Glomerular endothelial cell (primary cell): ENCODE measurements around the gene RSRC1. TPM values are rescaled to one million over a fixed set of nuclear protein-coding genes. Genes with fewer than 3 reads are reported as not detected.
"Not testable (repeated sequence)": the region's sequence is repeated elsewhere in the genome, so short reads cannot be mapped to it uniquely, and the experiment has no call there.

Experiments
- DNase-seq: peaks from one replicate; pipeline ENCODE4 v3.0.0-alpha.2; 2011; ENCODE audit warnings: low read depth, low spot score; ENCODE audit errors: extremely low read depth
- total RNA-seq: library from RNA; depleted of rRNA; stranded (reverse); fragments of >200 nt; gene quantifications from 2 replicates; pipeline ENCODE4 v1.2.3, GENCODE V29; 2015

RSRC1 gene
- total RNA-seq, 1 donor from 2014 or later: 26.9 TPM

GRCh38 chr3:158122721-158123120 lies 12.8 kb downstream of the RSRC1 start:
- DNase-seq: not testable (repeated sequence)

- DNase-seq: no peak
Measured at GRCh38 chr3:158127250-158128219, 17.6 kb downstream of the RSRC1 start.

- no peak for DNase-seq
Measured at GRCh38 chr3:158128755-158129154, 18.9 kb downstream of the RSRC1 start.

DNA sequence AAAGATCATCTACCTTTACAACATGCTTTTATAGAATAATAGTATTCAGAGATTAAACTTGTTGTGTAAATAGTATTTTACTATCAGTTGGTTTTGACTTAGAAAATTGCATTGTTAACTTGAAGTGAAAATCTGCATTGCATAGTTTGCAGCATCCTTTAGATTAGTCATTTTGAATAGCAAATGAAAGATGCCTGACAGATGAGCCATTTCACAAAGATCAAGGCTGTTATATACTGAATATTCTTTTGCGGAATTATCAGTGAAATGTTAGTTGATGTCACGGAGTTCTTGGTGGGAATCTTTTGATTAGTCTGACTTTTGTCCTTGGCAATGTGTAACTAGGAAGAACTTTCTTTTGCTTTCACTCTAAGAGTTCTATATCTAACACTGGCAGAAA lies 24.5 kb downstream of the RSRC1 start:
- DNase-seq: no peak

DNA sequence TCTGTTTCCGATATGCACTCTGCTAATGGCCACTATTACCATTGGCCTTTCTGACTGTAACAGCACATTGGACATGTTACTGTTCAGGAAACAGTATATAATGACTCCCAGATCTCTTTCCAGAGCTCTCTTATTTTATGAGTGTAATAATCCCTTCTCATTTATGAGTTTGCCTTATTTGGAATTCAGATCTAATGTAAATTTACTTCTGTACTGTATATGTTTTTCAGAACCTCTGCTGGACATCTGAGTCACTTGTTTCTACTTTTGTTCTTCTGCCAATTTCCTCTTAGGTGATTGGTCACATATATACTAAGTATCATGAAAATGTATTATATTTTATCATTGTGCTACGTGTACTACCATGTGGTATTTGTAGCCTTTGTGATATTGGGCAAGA lies 30.5 kb downstream of the RSRC1 start:
- DNase-seq: no peak

GRCh38 chr3:158148218-158148617 lies 38.3 kb downstream of the RSRC1 start:
- no peak for DNase-seq

DNA sequence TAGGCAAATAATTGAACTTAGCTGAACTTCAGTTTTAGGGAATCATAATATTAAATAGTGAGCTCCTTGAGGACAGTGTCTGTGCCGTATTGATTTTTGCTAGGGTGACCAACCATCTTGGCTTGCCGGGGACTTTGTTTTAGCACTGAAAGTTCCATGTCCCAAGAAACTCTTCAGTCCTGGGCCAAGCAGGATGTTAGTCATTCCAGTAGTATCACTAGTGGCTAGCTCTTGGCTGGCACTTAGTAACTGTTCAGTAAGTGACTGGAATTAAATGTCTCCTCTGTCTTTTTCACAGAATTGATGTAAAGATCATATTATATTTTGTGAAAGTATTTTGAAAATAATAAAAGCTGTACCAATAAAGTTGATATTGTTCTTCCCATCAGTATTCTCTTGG lies 42.3 kb downstream of the RSRC1 start:
- DNase-seq: no peak

DNA sequence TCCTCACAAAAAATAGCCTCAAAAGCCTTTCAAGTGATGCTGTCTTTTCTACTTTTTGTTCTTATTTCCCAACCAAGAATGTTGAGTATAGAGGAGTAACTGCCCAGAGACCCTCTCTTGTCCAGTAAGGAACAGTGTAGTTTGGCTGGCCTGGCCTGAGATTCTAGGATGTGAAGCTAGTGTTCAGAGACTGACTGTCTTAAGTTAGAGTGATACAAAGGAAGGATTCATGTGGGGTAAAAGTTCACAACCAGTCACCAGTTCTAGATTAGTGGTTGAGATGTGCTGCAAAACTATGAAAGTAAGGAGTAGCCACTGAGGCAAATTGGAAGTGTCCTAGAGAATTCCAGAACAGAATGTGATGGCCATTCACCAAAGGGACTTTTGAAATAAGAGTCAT lies 49.1 kb downstream of the RSRC1 start:
- DNase-seq: no peak

DNA sequence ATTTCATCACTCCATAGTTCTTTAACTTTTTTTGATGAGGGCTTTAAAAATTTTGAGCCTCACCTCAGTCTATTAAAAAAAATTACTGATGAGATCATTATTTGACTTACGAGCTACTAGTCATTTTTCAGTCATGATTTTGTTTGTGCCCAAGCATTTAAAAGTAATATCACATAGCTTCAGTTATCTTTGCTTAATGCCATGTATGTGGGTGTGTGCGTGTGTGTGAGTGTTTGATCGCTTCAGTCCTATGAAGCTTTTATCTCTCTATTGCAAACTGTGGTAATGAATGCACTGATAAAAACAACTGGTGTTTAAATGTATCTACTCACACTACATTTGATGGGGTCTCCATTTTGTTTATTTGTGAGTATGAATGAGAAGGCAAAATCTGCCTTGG lies 49.8 kb downstream of the RSRC1 start:
- no peak for DNase-seq

DNA sequence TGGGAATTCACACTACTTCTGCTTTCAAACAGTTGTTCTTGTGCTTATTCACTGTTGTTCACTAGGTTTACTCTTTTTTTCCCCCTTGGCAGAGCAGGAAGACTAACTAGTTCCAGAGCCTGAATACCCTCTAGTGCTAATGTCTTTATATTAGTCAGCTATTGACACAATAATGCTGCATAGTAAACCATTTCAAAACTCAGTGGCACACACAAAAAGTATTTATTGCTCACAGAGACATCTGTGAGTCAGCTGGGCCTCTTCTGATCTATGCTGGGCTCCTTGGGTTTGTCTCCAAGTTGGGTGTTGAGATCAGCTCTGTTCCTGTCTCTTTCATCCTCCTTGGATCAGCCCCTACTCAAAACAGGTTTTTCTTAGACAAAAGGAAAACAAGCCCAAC lies 51.1 kb downstream of the RSRC1 start:
- DNase-seq: no peak

DNA sequence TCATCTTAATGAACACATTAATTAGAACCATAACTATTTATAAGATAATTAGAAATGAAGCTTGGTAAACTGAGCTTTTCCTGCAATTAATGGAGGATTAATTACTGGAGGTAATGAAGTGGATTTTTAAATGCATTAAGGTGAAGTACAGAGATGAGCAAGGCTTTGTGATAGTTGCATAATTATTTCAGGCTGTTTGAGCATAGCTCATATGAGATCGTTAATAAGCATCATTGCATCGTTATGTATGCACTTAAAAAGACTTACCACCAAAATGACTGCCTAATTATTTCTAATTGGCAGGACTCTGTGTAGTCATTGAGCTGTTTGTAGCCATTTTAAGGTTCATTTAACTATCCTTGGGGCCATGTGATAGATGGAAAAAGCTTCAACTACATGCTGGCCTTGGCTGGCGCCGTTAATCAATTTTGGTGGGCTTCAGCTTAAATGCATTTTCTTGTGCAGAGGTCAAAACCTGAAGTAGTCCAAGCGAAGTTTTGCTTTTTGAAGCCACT lies 55.3 kb downstream of the RSRC1 start:
- DNase-seq: no peak

DNA sequence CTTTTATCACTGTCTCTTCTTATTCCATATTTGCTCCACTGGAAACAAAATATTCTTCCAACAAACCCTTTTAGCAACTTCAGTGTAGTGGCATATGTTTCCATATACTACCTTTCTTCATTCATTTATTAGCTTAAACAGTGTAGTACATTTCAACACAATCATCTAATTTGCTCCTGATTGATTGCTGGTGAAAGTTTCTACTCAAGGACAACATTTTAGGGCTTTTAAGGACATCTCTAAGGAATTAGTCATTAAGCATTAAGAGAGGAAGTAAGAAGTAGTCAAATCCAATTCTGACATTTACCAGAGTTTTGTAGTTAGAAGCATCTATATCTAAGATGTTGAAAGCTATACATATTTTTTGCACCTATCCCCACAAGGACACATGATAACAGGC lies 55.8 kb downstream of the RSRC1 start:
- DNase-seq: no peak

DNA sequence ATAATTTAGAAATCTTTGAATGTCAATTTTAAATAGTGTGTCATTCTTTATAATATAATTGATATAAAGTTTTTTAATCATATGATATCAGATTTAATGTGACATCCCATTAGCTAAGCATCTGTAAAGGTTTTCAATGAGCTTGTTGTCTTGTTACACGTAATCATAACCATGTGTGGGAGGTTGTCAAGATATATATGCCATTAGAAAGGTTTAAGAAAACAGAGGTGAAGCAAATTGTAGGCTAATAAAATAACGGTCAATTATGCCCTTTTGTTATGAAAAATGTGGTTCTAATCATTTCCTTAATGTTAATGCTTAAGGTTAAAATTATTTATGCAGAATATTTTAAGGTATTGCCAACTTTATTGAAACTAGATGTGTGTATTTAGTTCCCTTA lies 56.3 kb downstream of the RSRC1 start:
- no peak for DNase-seq

DNA sequence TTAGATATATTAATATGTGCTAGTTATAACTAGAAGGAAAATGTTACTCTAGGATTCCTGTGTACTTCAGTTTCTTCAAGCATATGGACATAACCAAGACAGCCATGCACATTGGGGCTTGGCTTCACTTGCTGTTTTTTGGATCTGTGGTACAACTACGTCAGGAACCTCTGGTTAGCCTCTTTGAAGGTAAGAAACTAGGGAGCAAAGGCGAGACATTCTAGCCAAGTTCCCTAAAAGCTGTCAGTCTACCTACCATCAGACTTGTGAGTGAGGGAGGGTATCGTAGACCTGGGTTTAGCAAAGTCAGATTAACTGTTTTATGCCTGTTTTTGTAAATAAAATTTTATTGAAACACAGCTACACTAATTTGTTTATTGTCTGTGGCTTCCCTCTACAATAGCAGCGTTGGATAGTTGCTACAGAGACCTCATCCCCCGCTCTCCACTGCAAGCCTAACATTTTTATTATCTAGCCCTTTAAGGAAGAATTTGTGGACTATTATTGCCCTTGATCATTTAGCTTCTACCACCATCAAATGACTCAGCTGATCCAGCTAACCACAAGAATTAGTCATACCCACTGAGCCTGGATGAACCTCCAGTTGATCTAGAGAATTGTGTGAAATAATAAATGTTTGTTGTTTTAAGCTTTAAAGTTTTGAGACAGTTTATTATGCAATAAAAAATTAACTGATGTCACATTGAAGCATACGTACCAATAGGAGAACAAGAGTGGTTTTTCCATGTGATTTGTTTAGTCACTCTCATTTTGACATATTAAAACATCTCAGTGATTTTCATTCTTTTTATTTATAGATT lies 58.1 kb downstream of the RSRC1 start:
- peak; percentile 62 for DNase-seq

GRCh38 chr3:158169091-158169491 lies 59.2 kb downstream of the RSRC1 start:
- DNase-seq: no peak

- no peak for DNase-seq
Measured at GRCh38 chr3:158181096-158181495, 71.2 kb downstream of the RSRC1 start.

DNA sequence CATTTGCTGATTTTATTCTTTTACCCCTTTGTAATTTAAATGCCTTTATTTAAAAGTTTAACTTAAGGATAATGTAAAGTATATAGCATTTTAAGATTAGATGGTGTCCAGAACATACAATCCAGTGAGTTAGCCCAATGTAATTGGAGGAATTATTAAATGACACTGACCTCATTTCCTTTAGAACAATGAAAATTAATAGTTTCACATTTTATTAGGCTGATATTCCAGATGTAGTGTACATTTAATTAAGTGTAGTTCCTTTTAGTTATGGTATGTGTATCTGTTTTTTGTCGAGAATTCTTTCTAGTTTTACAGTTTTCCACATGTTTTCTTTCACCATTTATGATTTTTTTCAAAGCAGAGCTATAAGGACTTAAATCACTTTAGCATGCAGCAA lies 75.8 kb downstream of the RSRC1 start:
- DNase-seq: no peak

DNA sequence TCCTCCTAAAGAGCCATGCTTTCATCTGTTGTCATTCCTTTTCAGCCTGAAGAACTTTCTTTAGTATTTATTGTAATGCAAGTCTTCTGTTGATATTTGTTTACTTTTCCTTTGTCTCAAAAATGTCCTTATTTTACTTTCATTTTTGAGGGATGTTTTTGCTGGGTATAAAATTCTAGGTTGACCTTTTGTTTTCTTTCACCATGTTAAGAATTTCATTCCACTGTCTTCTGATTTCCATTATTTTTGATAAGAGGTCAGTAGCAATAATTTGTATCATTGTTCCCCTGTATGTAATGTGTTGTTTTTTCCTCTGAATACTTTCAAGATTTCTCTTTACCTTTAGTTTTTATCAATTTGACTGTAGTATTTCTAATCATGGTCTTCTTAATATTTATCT lies 91.1 kb downstream of the RSRC1 start:
- no peak for DNase-seq

- DNase-seq: no peak
Measured at GRCh38 chr3:158205324-158205723, 95.4 kb downstream of the RSRC1 start.

DNA sequence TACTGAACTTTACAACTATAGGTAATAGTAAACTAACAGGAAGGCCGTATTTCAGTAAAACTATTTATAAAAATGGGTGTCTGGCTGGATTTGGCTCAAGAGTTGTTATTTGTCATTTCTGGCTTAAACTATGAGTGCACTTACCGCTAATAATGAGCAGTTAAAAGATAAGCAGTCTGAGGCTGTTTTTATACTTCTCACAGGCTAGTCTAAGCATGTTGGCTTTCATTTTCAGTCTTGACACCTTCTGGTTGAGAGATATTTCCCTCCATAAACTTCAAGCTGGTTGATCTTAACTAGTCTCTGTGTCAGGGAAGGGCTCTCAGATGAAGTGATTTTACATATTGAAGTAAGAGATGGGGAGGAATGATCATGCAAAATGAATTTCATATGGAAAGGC lies 96.1 kb downstream of the RSRC1 start:
- DNase-seq: no peak

GRCh38 chr3:158210067-158210466 lies 100.2 kb downstream of the RSRC1 start:
- DNase-seq: no peak

- no peak for DNase-seq
Measured at GRCh38 chr3:158213461-158213860, 103.6 kb downstream of the RSRC1 start.
